ENCODE data around the gene FAM181A.

The FAM181A gene

GRCh38 chr14:93951635-93952540 lies 24.7 kb downstream of the FAM181A start:
- no peak for DNase-seq

- DNase-seq: no peak
Measured at GRCh38 chr14:93952829-93953228, 25.7 kb downstream of the FAM181A start.

DNA sequence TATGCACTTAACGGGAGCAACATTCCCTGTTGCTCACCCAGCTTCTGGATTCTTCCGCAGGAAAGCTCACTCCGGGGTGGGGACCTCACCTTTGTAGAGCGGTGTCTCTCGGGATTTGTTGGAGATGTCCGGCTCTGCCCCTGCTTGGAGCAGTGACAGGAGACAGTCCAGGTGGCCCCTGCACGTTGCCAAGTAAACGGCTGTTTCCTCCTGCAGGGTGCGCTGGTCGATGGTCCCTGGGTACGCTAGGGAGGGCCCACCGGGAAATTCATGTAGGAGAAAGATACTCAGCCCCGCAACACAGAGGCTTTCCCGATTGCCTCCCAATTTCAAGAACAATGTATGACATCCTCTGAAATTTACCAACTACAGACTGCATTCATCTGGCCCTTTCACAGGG lies 26.1 kb downstream of the FAM181A start:
- no peak for DNase-seq

GRCh38 chr14:93953739-93954515 lies 26.8 kb downstream of the FAM181A start:
- no peak for DNase-seq

DNA sequence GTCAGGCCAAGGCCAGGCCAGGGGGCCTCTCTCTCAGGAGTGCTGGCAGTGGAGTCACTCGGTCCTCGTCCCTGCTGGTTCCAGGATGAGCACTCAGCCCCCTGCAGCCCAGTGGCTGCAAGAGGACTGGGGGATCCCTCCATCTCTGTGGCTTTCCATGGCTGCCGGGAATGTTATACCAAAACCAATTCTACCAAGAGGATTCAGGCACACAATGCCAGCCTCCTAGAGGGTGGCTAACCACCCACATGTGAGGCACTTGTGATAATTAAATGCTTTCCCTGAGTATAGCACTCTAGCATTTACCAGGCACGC lies 27.3 kb downstream of the FAM181A start:
- DNase-seq: no peak

- DNase-seq: peak; percentile 84
Measured at GRCh38 chr14:93954900-93955849, 28.0 kb downstream of the FAM181A start.

DNA sequence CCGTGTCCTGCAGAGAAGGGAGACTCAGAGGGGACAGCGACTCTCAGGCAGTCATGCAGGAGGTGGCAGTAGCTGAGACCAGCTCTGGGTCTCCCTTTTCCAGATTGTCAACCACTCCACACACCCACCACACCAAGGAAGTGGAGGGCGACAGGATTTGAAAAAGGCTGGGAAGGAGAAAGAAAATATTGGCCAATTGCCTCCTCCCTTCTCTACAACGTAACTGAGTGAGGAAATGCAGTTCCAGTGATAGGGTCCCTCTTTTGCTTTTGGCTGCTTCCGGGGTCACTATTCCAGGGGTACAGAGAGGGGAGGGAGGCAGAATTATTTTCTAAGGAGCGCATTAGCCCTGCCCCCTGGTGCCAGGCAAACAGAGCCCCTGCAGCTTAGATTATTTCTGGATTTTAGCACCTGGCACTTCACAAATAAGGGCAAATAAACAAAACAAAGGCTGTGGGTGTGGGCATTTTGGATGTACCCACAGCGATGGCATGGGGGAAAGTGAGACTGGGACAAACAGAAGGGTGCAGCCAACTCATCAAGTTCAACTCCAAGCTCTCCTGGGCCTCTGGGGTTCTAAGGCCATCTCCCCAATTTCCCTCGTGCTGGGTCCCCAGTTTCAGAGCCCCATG lies 28.8 kb downstream of the FAM181A start:
- DNase-seq: no peak

- DNase-seq: no peak
Measured at GRCh38 chr14:93956514-93957332, 29.6 kb downstream of the FAM181A start.

GRCh38 chr14:93957333-93957710 lies 30.2 kb downstream of the FAM181A start:
- DNase-seq: no peak

DNA sequence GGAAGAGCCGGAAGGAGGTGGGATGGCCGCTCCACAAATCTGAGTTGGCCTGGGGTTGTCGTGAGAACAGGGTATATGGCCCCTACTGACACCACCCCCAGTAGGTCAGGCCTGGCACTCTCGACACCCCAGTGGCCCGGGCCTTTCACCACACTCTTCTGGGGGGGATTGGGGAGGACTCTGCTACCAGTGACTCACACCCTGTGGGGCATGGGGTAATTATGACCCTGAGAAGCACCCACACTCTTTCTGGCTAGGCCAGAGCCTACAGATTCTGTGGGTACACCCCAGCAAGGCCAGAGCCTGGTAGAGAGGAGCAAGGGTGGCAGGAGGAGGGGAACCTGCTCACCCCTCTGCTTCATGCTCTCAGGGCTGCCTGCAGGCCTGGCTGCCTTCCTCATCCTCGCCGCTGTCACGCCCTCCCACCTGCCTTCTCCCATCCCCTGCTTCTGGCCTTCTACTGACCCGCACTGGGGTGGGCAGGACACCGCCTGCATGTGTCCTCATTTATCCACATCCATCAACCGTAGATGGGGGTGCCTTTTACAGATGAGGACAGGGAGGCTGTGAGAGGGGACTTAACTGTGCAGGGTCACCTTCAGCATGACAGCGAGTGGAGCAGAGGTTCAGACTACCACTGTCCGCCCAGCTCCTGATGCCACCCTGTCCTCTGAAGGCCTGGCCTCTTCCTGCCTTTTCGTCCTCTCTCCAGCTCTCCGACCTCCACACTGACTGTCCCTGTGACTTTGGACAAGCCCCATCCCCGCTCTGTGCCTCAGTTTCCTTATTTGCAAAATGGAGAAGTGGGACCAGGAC lies 30.8 kb downstream of the FAM181A start:
- no peak for DNase-seq

GRCh38 chr14:93958567-93959238 lies 31.6 kb downstream of the FAM181A start:
- no peak for DNase-seq

DNA sequence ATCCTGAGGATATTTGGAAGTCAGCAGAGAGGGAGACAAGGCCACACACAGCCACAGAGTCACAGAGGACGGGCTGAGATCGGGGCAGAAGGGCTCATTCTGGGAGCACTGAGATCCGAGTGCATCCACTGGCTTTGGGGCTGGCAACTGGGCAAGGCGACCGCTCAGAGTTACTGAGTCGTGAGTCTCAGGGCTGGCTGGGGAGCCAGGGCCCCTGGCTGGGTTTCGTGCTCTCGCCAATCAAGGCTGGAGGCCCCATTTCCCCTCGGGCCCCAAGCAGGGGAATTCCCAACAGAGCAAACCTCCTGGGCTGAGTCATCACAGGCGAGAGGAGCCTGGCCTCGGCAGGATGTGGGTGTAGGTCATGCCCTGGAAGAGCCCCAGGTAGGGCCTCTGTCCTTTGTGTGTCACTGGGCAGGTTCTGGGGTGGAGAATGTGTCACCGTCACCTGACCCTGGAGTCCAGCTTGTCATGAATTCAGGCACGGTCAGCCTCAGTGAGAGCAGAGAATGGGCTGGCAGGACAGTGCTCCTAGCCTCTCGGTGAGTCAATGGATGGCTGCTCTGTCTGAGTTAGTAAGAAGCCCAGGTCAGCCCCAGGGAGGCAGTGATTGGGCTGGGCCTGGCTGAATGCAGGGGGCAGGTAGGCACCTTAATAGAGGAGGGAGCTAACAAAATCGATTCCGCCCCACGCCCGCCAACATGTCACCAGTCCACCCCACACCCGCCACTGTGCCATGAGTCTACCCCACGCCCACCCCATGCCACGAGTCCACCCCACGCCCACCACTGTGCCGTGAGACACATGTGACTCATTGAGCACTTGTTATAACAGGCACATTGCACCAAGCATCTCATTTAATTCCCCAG lies 32.3 kb downstream of the FAM181A start:
- DNase-seq: peak; percentile 98

GRCh38 chr14:93960108-93960475 lies 32.9 kb downstream of the FAM181A start:
- peak; percentile 54 for DNase-seq

DNA sequence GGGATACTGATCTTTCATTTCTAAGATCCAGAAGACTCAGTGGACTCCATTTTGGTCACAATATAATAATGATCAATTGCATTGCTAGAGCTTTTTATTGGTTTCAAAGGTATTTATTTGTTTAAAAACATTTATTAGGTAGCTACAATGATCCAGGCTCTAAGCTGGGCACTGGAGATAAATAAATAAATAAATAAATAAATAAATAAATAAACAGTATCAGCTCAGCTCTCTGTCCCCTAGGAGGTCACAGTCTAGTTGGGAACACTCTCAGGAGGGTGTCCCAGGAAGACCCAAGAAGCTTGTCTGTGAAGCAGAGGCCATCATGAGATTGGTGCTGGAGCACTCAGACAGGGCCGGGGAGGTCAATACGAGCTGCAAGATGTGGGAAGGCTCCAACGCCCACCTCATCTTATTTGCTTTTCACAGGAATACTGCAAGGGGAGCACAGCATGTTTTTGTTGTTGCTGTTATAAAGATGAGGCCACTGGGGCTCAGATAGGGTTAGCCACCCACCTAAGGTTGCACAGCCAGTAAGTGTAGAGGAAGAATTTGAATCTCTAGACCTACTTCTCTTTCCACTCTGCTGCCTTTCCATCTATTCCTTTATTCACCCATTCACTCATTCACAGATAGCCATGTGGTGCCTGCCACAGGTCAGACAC lies 33.8 kb downstream of the FAM181A start:
- DNase-seq: no peak

DNA sequence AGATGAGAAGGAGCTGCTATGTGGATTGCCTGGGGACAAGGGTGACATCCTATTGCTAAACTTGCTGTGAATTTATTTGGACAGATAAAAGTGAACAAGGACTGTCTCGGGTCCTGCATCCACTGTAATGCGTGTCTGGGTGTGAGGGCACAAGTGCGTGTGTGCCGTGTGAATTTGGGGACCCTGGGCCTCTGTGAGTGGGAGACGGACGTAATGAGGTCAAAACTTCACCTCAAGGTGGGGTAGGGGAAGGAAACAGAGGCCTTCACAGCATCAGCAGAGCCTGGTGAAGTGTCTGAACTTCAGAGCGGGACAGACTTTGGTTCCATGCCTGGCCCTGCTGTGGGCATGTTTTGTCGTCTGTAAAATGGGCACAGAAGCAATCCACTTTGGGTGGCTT lies 34.5 kb downstream of the FAM181A start:
- DNase-seq: no peak

GRCh38 chr14:93962701-93963601 lies 35.8 kb downstream of the FAM181A start:
- DNase-seq: peak; percentile 89

- no peak for DNase-seq
Measured at GRCh38 chr14:93963692-93964091, 36.5 kb downstream of the FAM181A start.

DNA sequence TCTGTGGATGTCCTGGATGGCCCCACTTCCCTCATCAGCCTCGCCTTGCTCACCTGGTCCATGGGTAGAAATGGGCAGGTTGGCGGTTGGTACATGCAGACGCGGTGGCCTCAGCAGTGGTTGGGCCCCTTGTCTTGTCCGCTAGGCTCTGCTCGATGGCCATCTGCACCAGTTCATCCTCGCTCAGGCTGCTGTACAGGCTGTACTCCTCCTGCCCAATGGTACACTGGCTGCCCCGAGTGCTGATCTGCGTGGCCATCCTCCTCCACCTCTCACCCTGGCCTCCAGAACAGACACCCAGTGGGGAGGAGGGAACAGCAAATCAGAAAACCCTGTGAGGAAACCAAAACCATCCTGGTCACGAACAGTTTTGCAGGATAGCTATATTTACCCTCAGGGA lies 37.1 kb downstream of the FAM181A start:
- DNase-seq: no peak

Data from activated CD4-positive, alpha-beta T cell treated with anti-CD3 and anti-CD28 coated beads, Interleukin-2, amount 50 U/mL, for 16 hours (primary cell).